Subcutaneous adipose tissue (tissue), 4 donors: ENCODE results near the gene NADK. TPM values are rescaled to one million over a fixed set of nuclear protein-coding genes. Genes with fewer than 3 reads are reported as not detected.

Experiments used
- CTCF ChIP-seq: fragments of 450-650 bp; IDR thresholded peaks from one replicate; pipeline ENCODE4 v1.5.1; 2016; ENCODE audit warnings: low read depth, mild to moderate bottlenecking, control low read depth, antibody characterized with exemption, moderate library complexity
- total RNA-seq, 4 donors: library from RNA; depleted of rRNA; stranded (reverse); fragments of >200 nt; gene quantifications; one replicate each; pipeline ENCODE4 v1.1.0, GENCODE V29; 2016

Gene NADK
- total RNA-seq, 4 donors from 2014 or later: 98.8 to 147 (median 111) TPM

DNA sequence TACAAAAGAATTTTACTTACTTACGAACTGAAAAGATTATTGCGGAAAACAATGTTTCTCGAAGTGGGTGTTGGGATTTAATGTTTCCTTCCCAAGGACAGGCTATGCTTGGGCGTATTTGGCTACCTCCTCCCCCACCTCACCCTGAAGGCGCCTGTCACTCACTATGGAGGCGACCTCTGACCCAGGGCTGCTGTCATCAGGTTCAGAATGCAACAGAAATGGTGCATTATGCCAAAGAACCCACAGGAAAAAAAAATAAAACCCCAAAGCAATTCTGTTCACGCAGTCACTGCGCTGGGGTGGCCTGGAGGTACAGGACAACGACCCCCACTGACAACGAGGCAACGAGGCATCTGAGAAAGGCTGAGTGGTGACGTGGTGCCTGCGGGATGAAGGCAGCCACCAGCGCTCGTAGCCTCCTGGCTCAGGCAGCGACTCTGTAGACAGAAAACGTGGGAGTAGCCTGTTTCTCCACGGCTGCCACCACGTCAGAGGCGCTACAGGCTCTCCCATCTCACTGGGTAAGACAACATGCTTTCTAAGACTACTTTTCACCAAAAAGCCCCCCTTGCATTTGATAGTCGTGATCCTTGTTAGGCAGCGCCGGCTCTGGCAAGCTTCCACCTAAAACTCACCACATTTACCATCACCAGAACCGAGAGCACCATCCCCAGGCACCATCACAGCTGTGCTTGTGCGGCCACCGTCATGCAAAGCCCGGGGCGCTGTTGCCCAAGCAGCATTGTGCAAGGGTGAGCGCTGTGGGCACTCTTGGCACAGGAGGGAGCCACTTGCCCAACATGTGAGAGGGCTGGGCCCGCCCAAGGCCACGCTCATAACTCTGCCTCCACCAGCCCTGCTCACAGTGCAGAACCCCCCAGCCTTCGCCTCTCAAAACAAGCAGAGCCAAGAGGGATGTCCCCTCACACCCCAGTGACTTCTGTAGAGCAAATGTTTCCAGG, 14.3 kb downstream of the NADK start:
- no peak for TF ChIP-seq CTCF

- no peak for TF ChIP-seq CTCF
Observed at GRCh38 chr1:1761504-1762376, 16.5 kb downstream of the NADK start.

- TF ChIP-seq CTCF: no peak
Observed at GRCh38 chr1:1760715-1761114, 17.6 kb downstream of the NADK start.

- TF ChIP-seq CTCF: no peak
Observed at GRCh38 chr1:1760345-1760650, 18.0 kb downstream of the NADK start.

- TF ChIP-seq CTCF: no peak
Observed at GRCh38 chr1:1759456-1760344, 18.6 kb downstream of the NADK start.

- TF ChIP-seq CTCF: no peak
Observed at GRCh38 chr1:1758692-1759455, 19.4 kb downstream of the NADK start.
